NCI-H524 (cell line): ENCODE measurements around the gene TP53BP2.
"Not testable (repeated sequence)": the region's sequence is repeated elsewhere in the genome, so short reads cannot be mapped to it uniquely, and the experiment has no call there.

Source experiments
- DNase-seq, 2 experiments: peaks; one replicate each; lab custom pipeline; 2025; lab: John Stamatoyannopoulos, UW

The TP53BP2 gene, protein sequence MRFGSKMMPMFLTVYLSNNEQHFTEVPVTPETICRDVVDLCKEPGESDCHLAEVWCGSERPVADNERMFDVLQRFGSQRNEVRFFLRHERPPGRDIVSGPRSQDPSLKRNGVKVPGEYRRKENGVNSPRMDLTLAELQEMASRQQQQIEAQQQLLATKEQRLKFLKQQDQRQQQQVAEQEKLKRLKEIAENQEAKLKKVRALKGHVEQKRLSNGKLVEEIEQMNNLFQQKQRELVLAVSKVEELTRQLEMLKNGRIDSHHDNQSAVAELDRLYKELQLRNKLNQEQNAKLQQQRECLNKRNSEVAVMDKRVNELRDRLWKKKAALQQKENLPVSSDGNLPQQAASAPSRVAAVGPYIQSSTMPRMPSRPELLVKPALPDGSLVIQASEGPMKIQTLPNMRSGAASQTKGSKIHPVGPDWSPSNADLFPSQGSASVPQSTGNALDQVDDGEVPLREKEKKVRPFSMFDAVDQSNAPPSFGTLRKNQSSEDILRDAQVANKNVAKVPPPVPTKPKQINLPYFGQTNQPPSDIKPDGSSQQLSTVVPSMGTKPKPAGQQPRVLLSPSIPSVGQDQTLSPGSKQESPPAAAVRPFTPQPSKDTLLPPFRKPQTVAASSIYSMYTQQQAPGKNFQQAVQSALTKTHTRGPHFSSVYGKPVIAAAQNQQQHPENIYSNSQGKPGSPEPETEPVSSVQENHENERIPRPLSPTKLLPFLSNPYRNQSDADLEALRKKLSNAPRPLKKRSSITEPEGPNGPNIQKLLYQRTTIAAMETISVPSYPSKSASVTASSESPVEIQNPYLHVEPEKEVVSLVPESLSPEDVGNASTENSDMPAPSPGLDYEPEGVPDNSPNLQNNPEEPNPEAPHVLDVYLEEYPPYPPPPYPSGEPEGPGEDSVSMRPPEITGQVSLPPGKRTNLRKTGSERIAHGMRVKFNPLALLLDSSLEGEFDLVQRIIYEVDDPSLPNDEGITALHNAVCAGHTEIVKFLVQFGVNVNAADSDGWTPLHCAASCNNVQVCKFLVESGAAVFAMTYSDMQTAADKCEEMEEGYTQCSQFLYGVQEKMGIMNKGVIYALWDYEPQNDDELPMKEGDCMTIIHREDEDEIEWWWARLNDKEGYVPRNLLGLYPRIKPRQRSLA

DNA sequence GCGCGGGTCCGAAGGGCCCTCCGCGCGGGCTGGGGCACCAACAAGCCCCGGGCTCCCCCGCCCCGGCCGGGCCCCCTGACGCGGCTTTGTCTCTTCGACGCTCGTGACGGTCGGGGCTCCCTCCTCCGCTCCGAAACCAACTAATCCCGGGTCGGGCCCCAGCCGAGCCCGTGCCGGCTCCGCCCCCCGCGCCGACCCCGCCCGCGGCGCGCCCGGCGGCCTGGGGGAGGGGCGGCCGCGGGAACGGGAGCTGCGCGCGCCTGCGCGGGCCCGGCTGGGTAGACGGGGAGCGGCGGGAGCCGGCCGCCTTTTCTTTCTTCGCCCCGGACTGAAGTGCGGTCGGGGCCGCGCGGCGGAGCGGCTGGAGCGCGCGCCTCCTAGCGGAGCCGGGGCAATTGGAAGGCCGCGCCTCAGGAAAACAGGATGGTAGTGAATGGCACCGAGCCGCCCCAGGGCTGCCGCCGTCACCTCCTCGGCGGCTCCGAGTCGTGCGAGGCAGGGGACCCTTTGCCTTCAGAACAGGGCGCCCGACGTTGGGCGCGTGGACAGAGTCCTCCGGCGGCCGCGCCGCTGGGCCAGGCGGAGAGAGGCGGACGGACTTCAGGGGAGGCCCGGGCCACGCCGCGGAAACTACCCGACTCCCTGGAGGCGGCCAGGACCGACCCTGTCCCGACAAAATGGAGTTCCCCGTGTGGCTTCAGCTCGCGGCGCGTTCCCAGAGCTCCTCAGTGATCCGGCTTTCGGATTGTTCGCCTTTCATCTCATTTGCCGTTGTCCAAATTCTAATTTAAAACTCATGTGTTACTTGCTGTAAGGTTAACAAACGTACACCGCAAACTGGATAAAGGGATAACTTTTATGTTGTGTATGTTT lies at the start of gene TP53BP2:
Gene TP53BP2 (minus strand): TSS at position 138 of the 873 bp plus-strand sequence. CDS start 267 bp downstream, outside the sequence.
- peak; percentile 82 to 83 for DNase-seq

DNA sequence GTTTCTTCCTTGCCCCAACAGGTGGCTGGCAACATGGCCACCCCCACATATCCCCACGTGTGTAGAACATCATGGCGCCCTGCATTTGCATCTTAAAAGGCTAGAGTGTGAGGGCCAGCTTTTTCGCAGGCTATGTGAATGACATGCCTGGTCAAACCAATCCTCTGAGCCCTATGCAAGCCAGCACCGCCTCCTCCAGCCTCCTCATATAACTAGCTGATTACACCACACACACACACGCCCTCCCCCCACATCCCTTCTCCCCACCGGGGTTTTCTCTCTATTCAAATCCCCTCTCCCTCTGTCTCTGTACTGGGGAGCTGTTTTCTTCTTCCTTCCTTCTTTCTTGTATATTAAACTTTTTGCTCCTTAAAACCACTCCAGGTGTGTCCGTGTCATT lies 44.7 kb upstream of the TP53BP2 start:
- not testable (repeated sequence) for DNase-seq

DNA sequence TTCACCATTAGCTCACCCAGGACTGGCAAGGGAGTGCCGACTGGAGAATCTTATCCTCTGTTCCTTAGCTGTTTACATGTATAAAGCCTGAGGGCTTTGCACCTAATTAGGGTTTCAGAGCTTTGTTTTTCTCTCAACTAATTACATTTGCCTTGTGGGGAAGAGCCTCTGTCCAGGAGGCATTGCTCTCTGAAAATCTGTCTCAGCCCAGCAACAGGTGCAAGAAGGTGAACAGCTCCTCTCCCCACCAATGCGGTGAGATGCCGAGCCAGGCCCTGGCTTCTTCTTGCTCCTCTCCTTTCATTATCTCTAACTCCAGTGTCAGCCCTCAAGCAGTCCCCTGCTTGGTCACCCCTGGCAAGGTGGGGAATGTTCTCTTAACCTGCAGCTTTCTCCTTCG lies 43.6 kb upstream of the TP53BP2 start:
- DNase-seq = not testable (repeated sequence)

DNA sequence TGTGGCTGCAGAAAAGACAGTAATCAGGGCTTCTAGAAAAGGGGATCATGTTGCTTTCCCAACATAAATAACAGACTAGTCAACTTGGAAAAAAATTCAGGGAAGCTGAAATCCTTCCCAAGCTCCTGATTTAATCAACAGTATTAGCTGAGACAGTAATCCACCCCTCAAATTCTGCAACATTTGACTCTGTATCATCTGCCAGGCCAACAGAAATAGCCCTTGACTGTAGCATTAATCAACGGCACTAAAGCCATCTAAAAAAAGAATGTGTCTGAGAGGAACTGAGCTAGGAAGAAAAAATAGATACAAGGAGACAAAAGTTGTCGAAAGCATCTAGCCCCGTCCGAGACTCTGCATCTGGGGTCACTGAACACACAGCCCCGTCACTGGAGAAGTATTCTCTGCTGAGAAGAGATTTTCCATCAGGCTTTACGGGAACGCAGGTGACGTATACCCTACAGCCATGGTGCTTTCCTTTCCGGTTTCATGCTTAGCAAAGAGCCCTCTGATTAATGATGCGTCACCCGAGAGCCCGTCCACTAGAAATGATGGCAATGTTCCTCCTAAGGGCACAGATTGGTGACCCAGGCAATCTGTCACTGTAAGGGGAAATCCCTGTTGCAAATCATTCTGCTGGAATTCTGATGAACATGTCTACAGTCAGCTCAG lies 42.1 kb upstream of the TP53BP2 start:
- peak in 1 of 2 experiments; percentile 8 for DNase-seq

DNA sequence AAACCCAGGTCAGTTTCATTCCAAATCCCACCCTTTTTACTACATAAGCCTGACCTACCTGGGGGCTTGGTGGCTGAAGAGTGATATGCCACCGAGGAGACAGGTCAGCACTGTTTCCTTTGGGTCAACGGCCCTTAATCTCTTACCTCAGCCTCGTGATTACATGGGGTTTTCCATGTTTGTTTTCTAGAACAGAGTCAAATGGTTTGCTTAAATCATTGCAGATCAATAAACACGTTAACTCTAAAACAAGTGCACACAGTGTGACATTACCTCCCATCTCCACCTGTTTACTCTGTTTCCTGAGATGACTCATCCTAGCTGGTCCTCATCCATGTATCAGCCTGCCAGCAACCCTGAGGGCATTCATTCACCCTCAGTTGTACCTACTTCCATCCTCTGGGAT lies 40.8 kb upstream of the TP53BP2 start:
- DNase-seq = no peak

DNA sequence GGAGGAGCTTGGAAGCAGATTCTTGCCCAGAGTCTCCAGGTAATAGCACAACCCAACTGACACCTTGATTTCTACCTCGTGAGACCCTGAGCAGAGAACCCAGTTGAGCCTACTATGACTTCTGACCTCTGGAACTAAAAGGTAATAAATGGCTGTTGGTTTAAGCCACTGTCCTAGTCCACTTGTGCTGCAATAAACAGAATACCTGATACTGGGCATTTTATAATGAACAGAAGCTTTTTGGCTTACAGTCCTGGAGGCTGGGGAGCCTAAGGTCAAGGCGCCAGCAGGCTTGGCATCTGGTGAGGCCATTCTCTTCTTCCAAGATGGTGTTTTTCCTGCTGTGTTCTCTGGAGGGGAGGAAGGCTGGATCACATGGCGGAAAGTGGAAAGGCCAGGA lies 39.9 kb upstream of the TP53BP2 start:
- no peak for DNase-seq

DNA sequence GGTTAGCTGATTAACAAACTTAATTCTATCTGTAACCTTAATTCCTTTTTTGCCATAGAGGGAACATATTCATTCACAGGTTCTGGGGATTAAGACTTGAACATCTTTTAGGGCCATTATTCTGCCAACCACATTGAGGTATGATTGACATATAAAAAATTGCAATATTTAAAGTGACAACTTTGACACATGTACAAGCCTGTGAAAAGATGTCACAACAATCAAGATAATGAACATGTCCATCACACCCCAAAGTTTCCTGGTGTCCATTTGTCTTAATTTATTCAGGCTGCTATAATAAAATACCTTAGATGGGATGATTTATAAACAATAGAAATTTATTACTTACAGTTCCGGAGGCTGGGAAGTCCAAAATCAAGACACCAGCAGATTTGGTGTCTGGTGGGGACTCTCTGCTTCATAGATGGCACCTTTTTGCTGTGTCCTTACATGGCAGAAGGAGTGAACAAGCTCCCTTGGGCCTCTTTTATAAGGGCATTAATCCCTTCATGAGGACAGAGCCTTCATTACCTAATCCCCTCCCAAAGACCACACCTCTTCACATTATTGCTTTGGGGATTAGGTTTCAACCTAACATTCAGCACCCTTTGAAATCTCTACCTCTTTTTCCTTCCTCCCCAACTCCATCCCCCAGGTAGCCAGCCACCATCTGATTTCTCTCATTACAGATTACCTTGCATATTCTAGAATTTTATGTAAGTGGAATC lies 33.0 kb upstream of the TP53BP2 start:
- DNase-seq = peak; percentile 61 to 82

DNA sequence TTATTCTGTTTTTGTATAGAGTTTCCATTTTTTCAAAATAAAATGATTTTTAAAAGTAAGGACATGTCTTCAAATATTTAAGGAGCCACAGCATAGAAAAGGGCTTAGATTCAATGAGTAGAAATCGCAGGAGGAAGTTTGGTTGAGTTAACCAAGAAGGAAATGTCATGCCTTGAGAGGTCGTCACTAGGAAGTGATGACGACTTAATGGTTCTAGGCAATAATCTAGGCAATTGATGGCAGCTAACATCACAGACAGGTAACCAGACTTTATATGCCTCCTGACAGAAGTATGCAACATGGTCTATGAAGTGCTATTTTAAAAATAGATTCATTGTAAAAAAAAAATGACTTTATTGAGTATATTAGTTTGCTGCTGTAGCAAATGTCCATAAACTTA lies 32.1 kb upstream of the TP53BP2 start:
- no peak for DNase-seq

DNA sequence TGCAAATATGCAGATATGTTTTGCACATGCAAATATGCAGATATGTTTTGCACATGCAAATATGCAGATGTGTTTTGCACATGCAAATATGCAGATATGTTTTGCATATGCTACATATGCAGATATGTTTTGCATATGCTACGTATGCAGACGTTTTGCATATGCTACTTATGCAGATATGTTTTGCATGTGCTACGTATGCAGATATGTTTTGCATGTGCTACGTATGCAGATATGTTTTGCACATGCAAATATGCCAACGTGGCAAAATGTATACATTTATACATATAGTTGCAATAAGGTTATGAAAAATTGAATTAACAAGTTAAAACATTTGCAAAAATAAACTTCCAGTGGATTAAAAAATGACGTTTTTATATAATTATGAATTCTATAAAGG lies 30.8 kb upstream of the TP53BP2 start:
- no peak for DNase-seq

DNA sequence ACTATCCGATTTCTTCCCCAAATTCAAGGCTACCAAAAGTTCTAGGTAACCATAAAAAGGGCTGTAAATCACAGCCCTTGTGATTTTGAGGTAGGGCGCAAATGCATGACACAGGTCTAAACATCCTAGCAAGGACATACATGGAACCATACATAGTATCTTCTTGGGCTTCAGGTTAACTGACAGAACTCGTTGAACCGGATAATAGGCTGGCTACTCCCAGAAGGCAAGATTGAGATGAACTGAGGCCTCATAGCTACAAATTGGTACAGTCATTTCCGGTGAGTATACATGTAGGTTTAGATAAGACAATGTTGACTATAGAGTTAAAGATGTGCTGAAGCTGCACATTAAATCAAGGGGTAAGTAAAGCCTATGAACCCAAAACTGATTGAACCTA lies 27.3 kb upstream of the TP53BP2 start:
- DNase-seq = no peak

DNA sequence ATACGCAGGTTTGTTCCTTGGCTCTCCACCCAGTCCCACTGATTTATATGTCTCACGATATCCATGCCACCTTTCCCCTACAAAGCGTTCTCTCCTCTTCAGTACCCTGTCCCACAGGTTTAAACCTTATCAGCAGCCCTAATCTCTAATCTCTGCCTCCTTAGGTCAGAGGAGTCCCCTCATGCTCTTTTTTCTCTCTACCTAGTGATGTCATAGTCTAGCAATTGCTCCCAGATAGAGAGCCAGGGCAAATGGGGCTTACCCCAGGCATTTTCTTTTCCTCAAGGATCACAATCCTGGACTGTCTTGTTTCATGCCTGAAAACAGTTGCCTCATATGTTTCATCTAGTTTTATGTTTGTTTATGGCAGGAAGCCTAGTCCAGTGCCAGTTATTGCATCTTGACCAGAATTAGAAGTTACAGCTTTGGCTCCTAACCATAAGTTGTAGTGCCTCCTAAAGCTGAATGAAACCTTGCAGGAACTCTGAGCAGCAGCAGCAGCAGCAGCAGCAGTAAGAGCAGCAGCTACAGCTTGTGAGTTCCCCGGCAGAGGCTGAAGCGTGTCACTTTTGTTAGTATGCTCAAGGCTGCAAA lies 26.7 kb upstream of the TP53BP2 start:
- no peak for DNase-seq

DNA sequence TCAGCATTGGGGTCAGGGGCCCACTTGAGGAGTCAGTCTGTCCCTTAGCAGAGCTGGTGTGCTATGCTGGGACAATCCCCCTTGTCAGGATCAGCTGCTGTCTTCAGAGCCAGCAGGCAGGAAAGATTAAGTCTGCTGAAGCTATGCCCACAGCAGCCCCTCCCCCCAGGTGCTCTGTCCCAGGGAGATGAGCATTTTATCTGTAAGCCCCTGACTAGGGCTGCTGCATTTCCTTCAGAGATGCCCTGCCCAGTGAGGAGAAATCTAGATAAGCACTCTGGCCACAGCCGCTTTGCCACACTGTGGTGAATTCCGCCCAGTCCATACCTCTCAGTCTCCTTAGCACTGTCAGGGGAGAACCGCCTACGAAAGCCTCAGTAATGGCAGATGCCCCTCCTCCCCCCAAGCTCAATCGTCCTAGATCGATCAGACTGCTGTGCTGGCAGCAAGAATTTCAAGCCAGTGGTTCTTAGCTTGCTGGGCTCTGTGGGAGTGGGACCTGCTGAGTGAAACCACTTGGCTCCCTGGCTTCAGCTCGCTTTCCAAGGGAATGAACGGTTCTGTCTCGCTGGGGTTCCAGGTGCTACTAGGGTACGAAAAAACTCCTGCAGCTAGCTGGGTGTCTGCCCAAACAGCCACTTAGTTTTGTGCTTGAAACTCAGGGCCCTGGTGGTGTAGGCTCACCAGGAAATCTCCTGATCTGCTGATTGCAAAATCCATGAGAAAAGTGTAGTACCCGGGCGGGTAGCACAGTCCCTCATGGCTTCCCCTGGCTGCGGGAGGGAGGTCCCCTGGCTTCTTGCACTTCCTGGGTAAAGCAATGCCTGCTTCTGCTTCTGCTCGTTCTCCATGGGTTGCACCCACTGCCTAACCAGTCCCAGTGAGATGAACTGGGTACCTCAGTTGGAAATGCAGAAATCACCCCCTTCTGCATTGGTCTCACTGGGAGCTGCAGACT lies 25.1 kb upstream of the TP53BP2 start:
- DNase-seq = peak in 1 of 2 experiments; percentile 12

DNA sequence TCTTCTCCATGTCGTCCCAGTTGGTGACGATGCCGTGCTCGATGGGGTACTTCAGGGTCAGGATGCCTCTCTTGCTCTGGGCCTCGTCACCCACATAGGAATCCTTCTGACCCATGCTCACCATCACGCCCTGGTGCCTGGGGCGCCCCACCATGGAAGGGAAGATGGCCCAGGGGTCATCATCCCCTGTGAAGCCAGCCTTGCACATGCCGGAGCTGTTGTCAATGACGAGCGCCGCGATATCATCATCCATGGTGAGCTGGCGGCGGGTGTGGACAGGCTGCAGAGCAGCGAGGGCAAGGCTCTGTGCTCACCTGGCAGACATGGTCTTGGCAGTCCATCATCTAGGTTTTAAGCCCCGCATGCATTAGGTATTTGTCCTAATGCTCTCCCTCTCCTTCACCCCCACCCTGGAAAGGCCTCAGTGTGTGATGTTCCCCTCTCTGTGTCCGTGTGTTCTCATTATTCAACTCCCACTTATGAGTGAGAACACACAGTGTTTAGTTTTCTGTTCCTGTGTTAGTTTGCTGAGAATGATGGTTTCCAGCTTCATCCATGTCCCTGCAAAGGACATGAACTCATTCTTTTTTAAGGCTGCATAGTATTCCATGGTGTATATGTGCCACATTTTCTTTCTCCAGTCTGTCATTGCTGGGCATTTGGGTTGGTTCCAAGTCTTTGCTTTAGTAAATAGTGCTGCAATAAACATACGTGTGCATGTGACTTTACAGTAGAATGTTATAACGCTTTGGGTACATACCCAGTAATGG lies 19.0 kb upstream of the TP53BP2 start:
- DNase-seq = not testable (repeated sequence)

DNA sequence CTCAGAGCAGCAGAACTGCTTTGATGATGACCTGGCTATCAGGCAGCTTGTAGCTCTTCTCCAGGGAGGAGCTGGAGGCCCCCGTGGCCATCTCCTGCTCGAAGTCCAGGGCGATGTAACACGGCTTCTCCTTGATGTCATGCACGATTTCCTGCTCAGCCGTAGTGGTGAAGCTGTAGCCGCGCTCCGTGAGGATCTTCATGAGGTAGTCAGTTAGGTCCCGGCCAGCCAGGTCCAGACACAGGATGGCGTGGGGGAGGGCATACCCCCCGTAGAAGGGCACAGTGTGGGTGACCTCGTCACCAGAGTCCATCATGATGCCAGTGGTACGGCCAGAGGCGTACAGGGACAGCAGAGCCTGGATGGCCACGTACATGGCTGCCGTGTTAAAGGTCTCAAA lies 18.3 kb upstream of the TP53BP2 start:
- DNase-seq = no peak

DNA sequence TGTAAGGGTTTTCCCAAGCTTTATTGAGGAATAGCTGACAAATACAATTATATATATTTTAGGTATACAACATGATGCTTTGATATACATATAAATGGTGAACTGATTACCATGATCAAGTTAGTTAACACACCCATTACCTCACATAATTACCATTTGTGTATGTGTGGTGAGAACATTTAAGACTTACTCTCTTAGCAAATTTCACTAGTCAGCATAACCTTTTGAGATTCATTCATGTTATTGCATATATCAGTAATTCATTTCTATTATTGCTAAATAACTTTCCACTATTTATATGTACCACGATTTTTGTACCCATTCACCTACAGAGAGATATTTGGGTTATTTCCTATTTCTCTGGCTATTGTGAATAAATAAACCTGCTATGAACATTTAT lies 16.2 kb upstream of the TP53BP2 start:
- no peak for DNase-seq

DNA sequence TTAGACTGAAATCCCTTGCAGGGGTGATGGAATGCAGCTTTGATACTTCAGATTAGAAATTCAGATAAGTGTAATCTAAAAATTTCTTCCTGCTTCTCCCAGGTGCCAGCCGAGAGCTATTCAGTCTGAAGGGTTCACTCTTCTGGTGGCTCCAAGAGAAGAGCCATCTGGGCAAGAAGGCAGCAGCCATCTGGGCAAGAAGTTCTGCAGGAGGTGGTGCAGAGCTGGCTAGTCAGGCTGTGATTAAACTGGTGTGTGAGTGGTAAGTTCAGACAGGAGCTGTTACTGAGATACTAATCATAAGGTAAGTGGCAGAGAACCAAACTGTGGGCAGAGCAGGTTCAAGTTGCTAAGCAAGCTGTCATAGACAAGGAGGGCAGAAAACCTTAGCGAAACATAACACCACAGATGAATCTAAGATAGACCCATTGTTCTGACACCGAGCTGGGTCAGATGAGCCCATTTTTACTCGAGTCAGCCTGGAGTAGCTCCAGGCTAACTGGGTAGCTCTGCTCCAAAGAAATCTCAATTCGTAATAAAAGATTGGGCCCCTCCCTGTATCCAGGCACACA lies 14.4 kb upstream of the TP53BP2 start:
- DNase-seq = peak; percentile 79 to 92

DNA sequence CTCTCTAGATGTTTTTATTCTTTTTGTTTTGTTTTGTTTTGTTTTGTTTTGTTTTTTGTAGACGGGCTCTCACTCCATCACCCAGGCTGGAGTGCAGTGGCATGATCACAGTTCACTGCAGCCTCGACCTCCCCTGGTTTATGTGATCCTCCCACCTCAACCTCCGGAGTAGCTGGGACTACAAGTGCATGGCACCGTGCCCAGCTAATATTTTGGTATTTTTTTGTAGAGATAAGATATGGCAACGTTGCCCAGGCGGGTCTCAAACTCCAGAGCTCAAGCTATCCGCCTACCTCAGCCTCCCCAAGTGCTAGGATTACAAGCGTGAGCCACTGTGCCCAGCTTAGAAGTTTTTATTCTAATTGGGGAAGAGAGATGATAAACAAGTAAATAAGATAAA lies 13.3 kb upstream of the TP53BP2 start:
- DNase-seq = no peak
